Liver (tissue), 3 donors: Measurements from ENCODE around the gene TMEM123.

Experiments used
- CTCF ChIP-seq: fragments of 150-350 bp; IDR thresholded peaks from 2 replicates; pipeline ENCODE4 v1.5.1; 2017; ENCODE audit warnings: improper control_type of control experiment, low read depth, low read length; ENCODE audit not compliant: missing input control
- FOXA1 ChIP-seq: IDR thresholded peaks from 2 replicates; pipeline ENCODE4 v1.6.1; 2016; ENCODE audit warnings: antibody characterized with exemption
- RAD21 ChIP-seq, 2 donors: IDR thresholded peaks; 2 replicates each; pipeline ENCODE4 v1.6.1; 2016; ENCODE audit warnings: antibody characterized with exemption in 2 of 2, mild to moderate bottlenecking in 2 of 2
- REST ChIP-seq: IDR thresholded peaks from 2 replicates; pipeline ENCODE4 v1.6.1; 2016; ENCODE audit warnings: antibody characterized with exemption, mild to moderate bottlenecking
- RXRA ChIP-seq, 2 donors: IDR thresholded peaks; 2 replicates each; pipeline ENCODE4 v1.6.1; 2017 to 2018; ENCODE audit warnings: antibody characterized with exemption in 2 of 2, mild to moderate bottlenecking in 1 of 2
- YY1 ChIP-seq: IDR thresholded peaks from 2 replicates; pipeline ENCODE4 v1.6.1; 2016; ENCODE audit warnings: antibody characterized with exemption, mild to moderate bottlenecking
- TF ChIP-seq, protein P1 (sequence below): IDR thresholded peaks from 2 replicates; pipeline ENCODE4 v1.6.1; 2016; ENCODE audit warnings: antibody characterized with exemption
- TF ChIP-seq, protein P2 (sequence below): IDR thresholded peaks from 2 replicates; pipeline ENCODE4 v1.6.1; 2016; ENCODE audit warnings: antibody characterized with exemption
- donor health status: healthy.
- donor health status: healthy.

DNA sequence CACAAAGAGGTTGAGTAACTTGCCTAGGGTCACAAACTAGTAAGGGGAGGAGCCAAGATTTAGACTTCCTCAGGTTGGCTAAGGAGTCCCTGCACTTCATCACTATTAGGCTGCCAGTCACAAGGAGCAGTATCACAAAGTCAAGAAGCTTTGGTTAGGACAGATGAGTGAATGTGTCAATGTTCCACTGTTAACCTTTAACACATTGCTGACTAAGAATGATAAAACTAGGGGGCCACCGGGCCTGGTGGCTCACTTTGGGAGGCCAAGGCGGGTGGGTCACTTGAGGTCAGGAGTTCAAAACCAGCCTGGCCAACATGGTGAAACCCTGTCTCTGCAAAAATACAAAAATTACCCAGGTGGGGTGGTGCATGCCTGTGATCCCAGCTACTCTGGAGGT lies 32.0 kb downstream of the TMEM123 start:
- TF ChIP-seq CTCF (no peak), RXRA (IDR thresholded peaks at IDR 0.05) (no peak), RAD21 (IDR thresholded peaks at IDR 0.05) (no peak), YY1 (no peak), REST (no peak), FOXA1 (no peak)
- TF ChIP-seq, protein P1, sequence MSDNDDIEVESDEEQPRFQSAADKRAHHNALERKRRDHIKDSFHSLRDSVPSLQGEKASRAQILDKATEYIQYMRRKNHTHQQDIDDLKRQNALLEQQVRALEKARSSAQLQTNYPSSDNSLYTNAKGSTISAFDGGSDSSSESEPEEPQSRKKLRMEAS: no peak
- TF ChIP-seq, protein P2, sequence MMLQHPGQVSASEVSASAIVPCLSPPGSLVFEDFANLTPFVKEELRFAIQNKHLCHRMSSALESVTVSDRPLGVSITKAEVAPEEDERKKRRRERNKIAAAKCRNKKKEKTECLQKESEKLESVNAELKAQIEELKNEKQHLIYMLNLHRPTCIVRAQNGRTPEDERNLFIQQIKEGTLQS: no peak
